Measurements from ENCODE around the gene IL17REL.

IL17REL gene

GRCh38 chr22:49955581-49956417 is 56.8 kb downstream of the IL17REL start:
- DNase-seq (ENCODE audit: low spot score in 2 of 2) = no peak
- no peaks in the 10 kb centered on the region for H3K36me3 ChIP-seq (replicated peaks)
- no peak overlapping the region for H3K4me3 ChIP-seq
- H3K4me1 ChIP-seq = peaks cover 10% of the 10 kb centered on the region
- in situ Hi-C loops (cut with MboI; ENCODE audit: low sequenced_read_pairs) = no loop called here
- H3K27me3 ChIP-seq (ENCODE audit: low read depth) = no peaks in the 10 kb centered on the region
- H3K9me3 ChIP-seq = no peaks in the 10 kb centered on the region

- Histone ChIP-seq H3K4me1 (peaks cover 10% of the 10 kb centered on the region), H3K4me3 (no peak overlapping the region)
- in situ Hi-C loops (cut with MboI; ENCODE audit: low sequenced_read_pairs) = no loop called here
These were observed 57.5 kb downstream of the IL17REL start for GRCh38 chr22:49954991-49955580.

GRCh38 chr22:49954354-49954753 is 58.2 kb downstream of the IL17REL start:
- Histone ChIP-seq H3K36me3 (replicated peaks) (no peaks in the 10 kb centered on the region), H3K4me3 (no peak overlapping the region), H3K9me3 (no peaks in the 10 kb centered on the region), H3K27me3 (ENCODE audit: low read depth) (no peaks in the 10 kb centered on the region), H3K4me1 (peaks cover 3% of the 10 kb centered on the region)
- in situ Hi-C loops (cut with MboI; ENCODE audit: low sequenced_read_pairs) = no loop called here
- no peak for DNase-seq (ENCODE audit: low spot score in 2 of 2)

More at GRCh38 chr22:49954991-49955580, 57.5 kb downstream of the IL17REL start:
- H3K9me3 ChIP-seq = no peaks in the 10 kb centered on the region
- no peaks in the 10 kb centered on the region for H3K27me3 ChIP-seq (ENCODE audit: low read depth)
- DNase-seq (ENCODE audit: low spot score in 2 of 2) = no peak
- H3K36me3 ChIP-seq (replicated peaks) = no peaks in the 10 kb centered on the region

- Histone ChIP-seq H3K4me1 (no peaks in the 10 kb centered on the region), H3K4me3 (no peak overlapping the region), H3K36me3 (replicated peaks) (no peaks in the 10 kb centered on the region), H3K27me3 (ENCODE audit: low read depth) (no peaks in the 10 kb centered on the region), H3K9me3 (no peaks in the 10 kb centered on the region)
- no peak for DNase-seq (ENCODE audit: low spot score in 2 of 2)
- in situ Hi-C loops (cut with MboI; ENCODE audit: low sequenced_read_pairs) = no loop called here
These were observed 58.8 kb downstream of the IL17REL start for GRCh38 chr22:49953680-49954344.

GRCh38 chr22:49953027-49953679 is 59.4 kb downstream of the IL17REL start:
- H3K9me3 ChIP-seq = no peaks in the 10 kb centered on the region
- DNase-seq (ENCODE audit: low spot score in 2 of 2) = no peak
- in situ Hi-C loops (cut with MboI; ENCODE audit: low sequenced_read_pairs) = no loop called here
- no peaks in the 10 kb centered on the region for H3K4me1 ChIP-seq
- H3K36me3 ChIP-seq (replicated peaks) = no peaks in the 10 kb centered on the region
- H3K27me3 ChIP-seq (ENCODE audit: low read depth) = no peaks in the 10 kb centered on the region
- H3K4me3 ChIP-seq = no peak overlapping the region

- H3K27me3 ChIP-seq (ENCODE audit: low read depth) = no peaks in the 10 kb centered on the region
- H3K4me1 ChIP-seq = peaks cover 8% of the 10 kb centered on the region
- no peaks in the 10 kb centered on the region for H3K36me3 ChIP-seq (replicated peaks)
- no peak overlapping the region for H3K4me3 ChIP-seq
- in situ Hi-C loops (cut with MboI; ENCODE audit: low sequenced_read_pairs) = no loop called here
- no peaks in the 10 kb centered on the region for H3K9me3 ChIP-seq
- DNase-seq (ENCODE audit: low spot score in 2 of 2) = no peak
These were observed 60.3 kb downstream of the IL17REL start for GRCh38 chr22:49951986-49952896.

GRCh38 chr22:49951678-49951985 is 60.9 kb downstream of the IL17REL start:
- in situ Hi-C loops (cut with MboI; ENCODE audit: low sequenced_read_pairs) = no loop called here
- Histone ChIP-seq H3K36me3 (replicated peaks) (no peaks in the 10 kb centered on the region), H3K27me3 (ENCODE audit: low read depth) (no peaks in the 10 kb centered on the region), H3K9me3 (no peaks in the 10 kb centered on the region), H3K4me1 (peaks cover 14% of the 10 kb centered on the region), H3K4me3 (no peak overlapping the region)
- DNase-seq (ENCODE audit: low spot score in 2 of 2) = no peak

GRCh38 chr22:49951000-49951677 is 61.4 kb downstream of the IL17REL start:
- in situ Hi-C loops (cut with MboI; ENCODE audit: low sequenced_read_pairs) = no loop called here
- Histone ChIP-seq H3K27me3 (ENCODE audit: low read depth) (no peaks in the 10 kb centered on the region), H3K4me3 (no peak overlapping the region), H3K9me3 (no peaks in the 10 kb centered on the region), H3K4me1 (peaks cover 19% of the 10 kb centered on the region), H3K36me3 (replicated peaks) (no peaks in the 10 kb centered on the region)
- DNase-seq (ENCODE audit: low spot score in 2 of 2) = no peak

- in situ Hi-C loops (cut with MboI; ENCODE audit: low sequenced_read_pairs) = no loop called here
- Histone ChIP-seq H3K4me1 (peaks cover 25% of the 10 kb centered on the region), H3K36me3 (replicated peaks) (no peaks in the 10 kb centered on the region), H3K9me3 (no peaks in the 10 kb centered on the region), H3K4me3 (no peak overlapping the region), H3K27me3 (ENCODE audit: low read depth) (no peaks in the 10 kb centered on the region)
- DNase-seq (ENCODE audit: low spot score in 2 of 2) = no peak
These were observed 62.1 kb downstream of the IL17REL start for GRCh38 chr22:49950396-49950994.

- in situ Hi-C loops (cut with MboI; ENCODE audit: low sequenced_read_pairs) = no loop called here
- Histone ChIP-seq H3K9me3 (no peaks in the 10 kb centered on the region), H3K4me1 (peaks cover 25% of the 10 kb centered on the region), H3K4me3 (no peak overlapping the region), H3K36me3 (replicated peaks) (no peaks in the 10 kb centered on the region), H3K27me3 (ENCODE audit: low read depth) (no peaks in the 10 kb centered on the region)
- no peak for DNase-seq (ENCODE audit: low spot score in 2 of 2)
These were observed 62.7 kb downstream of the IL17REL start for GRCh38 chr22:49949914-49950292.

- H3K27me3 ChIP-seq (ENCODE audit: low read depth) = no peaks in the 10 kb centered on the region
- peaks cover 25% of the 10 kb centered on the region for H3K4me1 ChIP-seq
- DNase-seq (ENCODE audit: low spot score in 2 of 2) = no peak
- in situ Hi-C loops (cut with MboI; ENCODE audit: low sequenced_read_pairs) = no loop called here
- no peaks in the 10 kb centered on the region for H3K36me3 ChIP-seq (replicated peaks)
- no peak overlapping the region for H3K4me3 ChIP-seq
- no peaks in the 10 kb centered on the region for H3K9me3 ChIP-seq
These were observed 63.3 kb downstream of the IL17REL start for GRCh38 chr22:49948958-49949913.

Measured in HAP-1 (cell line).